Hindlimb muscle (tissue), 1 donor: ENCODE measurements around the gene PTGDR. TPM values are rescaled to one million over a fixed set of nuclear protein-coding genes. Genes with fewer than 3 reads are reported as not detected.

Experiments used
- DNase-seq: peaks from one replicate; pipeline ENCODE4 v3.0.0-alpha.2; 2013
- polyA plus RNA-seq: library from polyadenylated mRNA; unstranded; fragments of 120-200 nt; gene quantifications from one replicate; pipeline ENCODE4 v1.2.1, GENCODE V29; 2013; ENCODE audit not compliant: insufficient read length

PTGDR gene
- polyA plus RNA-seq, 1 donor: 0.37 TPM

- peak; percentile 84 for DNase-seq
Measured at GRCh38 chr14:52313903-52314594, 46.6 kb downstream of the PTGDR start, which contains the start of gene PTGER2. Gene PTGER2, plus strand, starts transcription at chr14:52314312. Its CDS starts 237 bp downstream, at chr14:52314549.

DNA sequence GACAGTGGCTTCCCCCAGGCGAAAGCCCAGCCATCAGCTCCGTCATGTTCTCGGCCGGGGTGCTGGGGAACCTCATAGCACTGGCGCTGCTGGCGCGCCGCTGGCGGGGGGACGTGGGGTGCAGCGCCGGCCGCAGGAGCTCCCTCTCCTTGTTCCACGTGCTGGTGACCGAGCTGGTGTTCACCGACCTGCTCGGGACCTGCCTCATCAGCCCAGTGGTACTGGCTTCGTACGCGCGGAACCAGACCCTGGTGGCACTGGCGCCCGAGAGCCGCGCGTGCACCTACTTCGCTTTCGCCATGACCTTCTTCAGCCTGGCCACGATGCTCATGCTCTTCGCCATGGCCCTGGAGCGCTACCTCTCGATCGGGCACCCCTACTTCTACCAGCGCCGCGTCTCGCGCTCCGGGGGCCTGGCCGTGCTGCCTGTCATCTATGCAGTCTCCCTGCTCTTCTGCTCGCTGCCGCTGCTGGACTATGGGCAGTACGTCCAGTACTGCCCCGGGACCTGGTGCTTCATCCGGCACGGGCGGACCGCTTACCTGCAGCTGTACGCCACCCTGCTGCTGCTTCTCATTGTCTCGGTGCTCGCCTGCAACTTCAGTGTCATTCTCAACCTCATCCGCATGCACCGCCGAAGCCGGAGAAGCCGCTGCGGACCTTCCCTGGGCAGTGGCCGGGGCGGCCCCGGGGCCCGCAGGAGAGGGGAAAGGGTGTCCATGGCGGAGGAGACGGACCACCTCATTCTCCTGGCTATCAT is 47.3 kb downstream of the PTGDR start:
- peak; percentile 36 for DNase-seq

DNA sequence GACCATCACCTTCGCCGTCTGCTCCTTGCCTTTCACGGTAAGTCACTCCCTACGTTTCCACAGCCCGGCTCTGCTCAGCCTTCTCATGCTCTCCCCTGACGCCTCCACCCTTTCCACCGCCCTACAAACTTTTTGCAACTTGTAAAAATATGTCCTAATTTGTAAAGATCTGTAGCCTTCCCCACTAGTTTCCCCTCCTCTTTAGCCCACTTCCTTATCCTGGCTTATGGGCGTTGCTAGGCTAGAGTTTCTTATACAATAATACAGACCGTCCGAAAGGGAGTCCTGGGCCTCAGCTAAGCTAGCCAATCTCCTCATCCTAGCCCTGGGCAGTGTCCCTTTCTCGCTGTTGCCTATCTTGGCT is 47.8 kb downstream of the PTGDR start:
- no peak for DNase-seq

DNA sequence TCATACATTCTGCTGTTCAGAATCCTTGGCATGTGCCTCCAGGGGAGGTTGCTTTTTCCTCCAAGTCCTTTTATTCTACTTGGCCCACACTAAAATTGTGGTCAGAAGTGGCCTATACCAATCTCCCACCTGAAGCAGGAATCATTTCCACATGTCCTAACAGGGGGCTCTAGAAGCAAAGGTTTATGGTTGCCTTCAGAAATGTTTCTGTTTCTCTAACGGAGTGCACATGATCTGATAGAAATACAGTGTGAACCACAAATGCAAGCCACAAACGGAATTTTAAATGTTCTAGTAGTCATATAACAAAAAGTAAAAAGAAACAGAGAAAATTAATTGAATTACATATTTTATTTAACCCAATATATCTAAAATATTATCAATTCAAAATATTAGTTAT is 50.6 kb downstream of the PTGDR start:
- DNase-seq: no peak

GRCh38 chr14:52318826-52319645 is 51.5 kb downstream of the PTGDR start:
- no peak for DNase-seq

GRCh38 chr14:52319919-52320318 is 52.4 kb downstream of the PTGDR start:
- DNase-seq: no peak

GRCh38 chr14:52325126-52325525 is 57.6 kb downstream of the PTGDR start:
- no peak for DNase-seq

DNA sequence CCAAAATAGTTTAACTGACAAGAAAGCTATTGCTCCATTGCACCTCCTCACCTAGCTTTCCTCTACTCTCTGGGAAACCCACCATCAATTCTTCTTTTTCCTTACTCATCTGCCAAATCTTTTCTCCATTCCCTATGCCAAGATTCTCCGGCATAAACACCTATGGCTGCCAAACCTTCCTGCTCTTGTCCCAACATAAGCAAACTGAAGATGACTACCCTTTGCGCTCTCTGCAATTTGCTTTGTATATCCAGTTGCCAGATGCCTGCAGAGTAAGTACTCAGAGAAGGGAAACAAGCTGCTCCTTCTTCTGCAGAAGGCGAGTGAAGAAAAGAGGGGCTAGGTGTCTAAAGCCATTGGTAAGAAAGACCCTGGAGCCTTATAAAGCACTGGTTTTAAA is 58.1 kb downstream of the PTGDR start:
- DNase-seq: no peak

Other genes starting within 250 kb of the PTGDR start
- gene NID2, start 198.6 kb upstream of the PTGDR start, polyA plus RNA-seq: 86.3 TPM
- 1.1 TPM for gene PTGER2, start 46.6 kb downstream of the PTGDR start, polyA plus RNA-seq